A549 (cell line): ENCODE data around the gene MLYCD. TPM values are rescaled to one million over a fixed set of nuclear protein-coding genes. Genes with fewer than 3 reads are reported as not detected.

Experiments used
- ATAC-seq, 2 experiments: fragments of 200-7000 bp in 1 of 2; fragments of >200 bp in 1 of 2; cut with Nextera tagmentation in 1 of 2; cut with Tn5 transposase in 1 of 2; 3 replicates each; pipeline versions ENCODE4 v1.8.0 to v1.9.1; 2018 to 2020; ENCODE audit warnings: mild to moderate bottlenecking in 1 of 2, moderate library complexity in 1 of 2
- CTCF ChIA-PET: fragments of 300-600 bp; sonication (Branson Sonifier 250); formaldehyde crosslinking; extraction: SDS; loops from one replicate; lab custom pipeline; 2021; ENCODE audit warnings: antibody characterized with exemption, inconsistent platforms; lab: Yijun Ruan, JAX
- POLR2A ChIA-PET: fragments of 350-600 bp; formaldehyde crosslinking; extraction: SDS; loops from one replicate; lab custom pipeline; 2021; ENCODE audit warnings: antibody characterized with exemption, inconsistent platforms; lab: Yijun Ruan, JAX
- DNase-seq, 2 experiments: peaks; one replicate each; pipeline versions ENCODE4 v3.0.0 to v3.0.0-alpha.2; 2011 to 2016; ENCODE audit warnings: low read depth in 1 of 2, low spot score in 1 of 2
- FAIRE-seq: peaks from 2 replicates; lab custom pipeline; 2011; peaks lifted over from hg19 to GRCh38; lab: Jason Lieb, UNC
- H3K27ac ChIP-seq, 2 experiments: fragments of >200 bp; sonication (Bioruptor Twin); formaldehyde crosslinking; 3 replicates each; pipeline ENCODE4 v1.5.1; 2016 to 2017
- H3K4me1 ChIP-seq: fragments of >200 bp; sonication (Bioruptor Twin); formaldehyde crosslinking; 3 replicates; pipeline ENCODE4 v1.6.1; 2016
- H3K4me2 ChIP-seq: fragments of >200 bp; sonication (Bioruptor Twin); formaldehyde crosslinking; 3 replicates; pipeline ENCODE4 v1.6.1; 2016
- H3K4me3 ChIP-seq: fragments of >200 bp; sonication (Bioruptor Twin); formaldehyde crosslinking; 3 replicates; pipeline ENCODE4 v1.5.1; 2016
- H3K9me3 ChIP-seq: fragments of >200 bp; sonication (Bioruptor Twin); formaldehyde crosslinking; 3 replicates; pipeline ENCODE4 v1.6.1; 2016
- BHLHE40 ChIP-seq: IDR thresholded peaks from 2 replicates; pipeline ENCODE4 v1.6.1; 2012; ENCODE audit warnings: low read depth, low read length, inconsistent platforms
- CTCF ChIP-seq: fragments of >200 bp; sonication (Bioruptor Twin); formaldehyde crosslinking; IDR thresholded peaks from 3 replicates; pipeline ENCODE4 v1.5.1; 2016
- ELK1 ChIP-seq: fragments of 150-350 bp; IDR thresholded peaks from 2 replicates; pipeline ENCODE4 v1.6.1; 2014; ENCODE audit warnings: low read depth, mild to moderate bottlenecking, low read length
- FOSB ChIP-seq: fragments of 250-450 bp; sonication (Bioruptor Pico); IDR thresholded peaks from 2 replicates; pipeline ENCODE4 v1.5.0; 2020; ENCODE audit warnings: mild to moderate bottlenecking, moderate library complexity
- FOXS1 ChIP-seq: fragments of 250-450 bp; sonication (Bioruptor Pico); IDR thresholded peaks from 2 replicates; pipeline ENCODE4 v1.5.0; 2020; ENCODE audit warnings: mild to moderate bottlenecking, moderate library complexity
- HEYL ChIP-seq: fragments of 250-450 bp; sonication (Bioruptor Pico); IDR thresholded peaks from 2 replicates; pipeline ENCODE4 v1.8.0; 2021; ENCODE audit warnings: mild to moderate bottlenecking, moderate library complexity
- HOXB13 ChIP-seq: fragments of 250-450 bp; sonication (Bioruptor Pico); IDR thresholded peaks from 2 replicates; pipeline ENCODE4 v1.5.0; 2020; ENCODE audit warnings: low read depth, mild to moderate bottlenecking, moderate library complexity
- JUN ChIP-seq, 2 experiments: fragments of >200 bp; sonication (Bioruptor Twin); formaldehyde crosslinking; IDR thresholded peaks; 2 replicates in 1 of 2; 3 replicates in 1 of 2; pipeline ENCODE4 v1.6.1; 2016 to 2017
- MAZ ChIP-seq: fragments of 150-350 bp; IDR thresholded peaks from 2 replicates; pipeline ENCODE4 v1.6.1; 2014; ENCODE audit warnings: antibody characterized with exemption, low read depth, low read length, borderline replicate concordance
- MYC ChIP-seq: IDR thresholded peaks from 2 replicates; pipeline ENCODE4 v1.6.1; 2012; ENCODE audit warnings: mild to moderate bottlenecking, inconsistent platforms, low read length, improper control_type of control experiment, borderline replicate concordance
- NFE2L2 ChIP-seq: fragments of 150-350 bp; conservative IDR thresholded peaks from 2 replicates; pipeline ENCODE4 v1.6.1; 2014; ENCODE audit warnings: low read length
- NPAS2 ChIP-seq: fragments of 250-450 bp; sonication (Bioruptor Pico); IDR thresholded peaks from 2 replicates; pipeline ENCODE4 v1.8.0; 2022; ENCODE audit warnings: mild to moderate bottlenecking, moderate library complexity, borderline replicate concordance
- PHF8 ChIP-seq: fragments of 200-600 bp; sonication (generic); IDR thresholded peaks from 2 replicates; pipeline ENCODE4 v1.6.1; 2016; ENCODE audit warnings: low read depth, mild to moderate bottlenecking, antibody characterized with exemption, moderate library complexity, borderline replicate concordance
- POLR2A ChIP-seq: IDR thresholded peaks from 2 replicates; pipeline ENCODE4 v1.6.1; 2012; ENCODE audit warnings: mild to moderate bottlenecking, low read length
- RAD21 ChIP-seq, 2 experiments: fragments of >200 bp in 1 of 2; sonication (Bioruptor Twin) in 1 of 2; formaldehyde crosslinking in 1 of 2; IDR thresholded peaks in 1 of 2; conservative IDR thresholded peaks in 1 of 2; 2 replicates in 1 of 2; 3 replicates in 1 of 2; pipeline ENCODE4 v1.6.1; 2012 to 2018; ENCODE audit warnings: inconsistent platforms in 1 of 2
- RCOR1 ChIP-seq: fragments of 150-350 bp; IDR thresholded peaks from 2 replicates; pipeline ENCODE4 v1.6.1; 2014; ENCODE audit warnings: antibody characterized with exemption, low read length, low read depth
- RFX5 ChIP-seq: fragments of 450-650 bp; IDR thresholded peaks from 2 replicates; pipeline ENCODE4 v1.7.1; 2014; ENCODE audit warnings: antibody characterized with exemption, mild to moderate bottlenecking, moderate library complexity
- RNF2 ChIP-seq: fragments of 200-600 bp; sonication (generic); IDR thresholded peaks from 2 replicates; pipeline ENCODE4 v1.6.1; 2016; ENCODE audit warnings: low read depth, mild to moderate bottlenecking, antibody characterized with exemption, moderate library complexity, borderline replicate concordance
- SREBF2 ChIP-seq: fragments of 450-650 bp; IDR thresholded peaks from 2 replicates; pipeline ENCODE4 v1.6.1; 2014; ENCODE audit warnings: mild to moderate bottlenecking, moderate library complexity
- ZSCAN20 ChIP-seq: fragments of 250-450 bp; sonication (Bioruptor Pico); IDR thresholded peaks from 2 replicates; pipeline ENCODE4 v1.8.0; 2022; ENCODE audit warnings: mild to moderate bottlenecking, moderate library complexity
- WGBS: methylation state at CpG from one replicate; pipeline ENCODE4 v1.1.6; 2017; ENCODE audit errors: missing lambda C conversion rate; 5-methylcytosine and 5-hydroxymethylcytosine counted together
- polyA plus RNA-seq, 4 experiments: library from polyadenylated mRNA; depleted of rRNA in 3 of 4; stranded (reverse); fragments of >200 nt; fragmentation: RNase III in 1 of 4; extraction: RNeasy Plus Mini Kit Qiagen cat#74134 plus additional on column Dnase treatment in 1 of 4; gene quantifications; 2 replicates in 3 of 4; 3 replicates in 1 of 4; pipeline ENCODE4 v1.2.3, GENCODE V29; 2011 to 2017
- TF ChIP-seq, protein P1 (sequence below): fragments of 450-650 bp; IDR thresholded peaks from 2 replicates; pipeline ENCODE4 v1.6.1; 2014; ENCODE audit warnings: antibody characterized with exemption

The MLYCD gene
- polyA plus RNA-seq, 2 of the 4 experiments (the other 2 are of a cell fraction): 1.3 to 1.7 TPM

DNA sequence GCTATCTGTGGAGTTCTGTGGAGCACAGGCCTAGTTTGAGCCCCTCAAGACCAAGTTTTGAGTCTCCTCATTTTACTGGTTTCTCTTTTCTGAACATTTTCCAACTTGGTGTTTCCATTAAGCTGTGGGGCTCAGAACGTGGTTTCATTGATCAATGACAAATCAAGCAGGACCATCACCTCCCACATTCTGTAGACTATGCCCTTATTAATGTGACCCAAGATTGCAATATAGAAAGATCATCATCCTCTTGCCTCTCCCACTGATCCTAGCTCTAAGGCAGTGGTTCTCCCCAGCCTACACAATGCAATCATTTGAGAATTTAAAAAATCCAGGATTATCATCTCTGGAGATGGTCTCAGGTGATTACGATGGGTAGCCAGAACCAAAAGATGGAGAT, 38.4 kb downstream of the MLYCD start:
- Histone ChIP-seq H3K4me2 (no peak overlapping the region), H3K4me3 (no peak overlapping the region), H3K9me3 (no peaks in the 10 kb centered on the region), H3K27ac (no peak overlapping the region), H3K4me1 (no peaks in the 10 kb centered on the region)
- ChIA-PET CTCF (interaction anchor here (2.3 to 17.0 kb wide), 5 partner anchors 10 to 127 kb away, joined by 6 to 175 read pairs (median 14); partner anchors contain the start of gene OSGIN1), POLR2A (no interaction called here)
- FAIRE-seq: no peak
- TF ChIP-seq FOSB: no peak
- TF ChIP-seq MYC: no peak
- no peak for TF ChIP-seq PHF8
- no peak for ATAC-seq
- 68% methylated on average over 2 of the region's 2 CpGs for WGBS
- DNase-seq: no peak

- DNase-seq (no peak), FAIRE-seq (no peak), ATAC-seq (no peak)
- ChIA-PET CTCF (interaction anchor here (1.0 to 17.0 kb wide), 4 partner anchors 11 to 128 kb away, joined by 4 to 175 read pairs (median 32); no protein-coding TSS in a partner anchor), POLR2A (no interaction called here)
- 82% methylated on average over 18 of the region's 18 CpGs for WGBS
- no peak for TF ChIP-seq JUN (IDR thresholded peaks at IDR 0.05)
- TF ChIP-seq RCOR1: no peak
- TF ChIP-seq CTCF: no peak
- TF ChIP-seq RNF2: no peak
- no peak for TF ChIP-seq ZSCAN20
- Histone ChIP-seq H3K9me3 (no peaks in the 10 kb centered on the region), H3K4me1 (no peaks in the 10 kb centered on the region), H3K27ac (no peak overlapping the region), H3K4me3 (no peak overlapping the region), H3K4me2 (no peak overlapping the region)
Measured at GRCh38 chr16:83937922-83938885, 39.3 kb downstream of the MLYCD start.

- ChIA-PET POLR2A (no interaction called here), CTCF (interaction anchor here (0.7 to 5.1 kb wide), 4 partner anchors 12 to 127 kb away, joined by 4 to 54 read pairs (median 12); no protein-coding TSS in a partner anchor)
- Histone ChIP-seq H3K27ac (no peak overlapping the region), H3K4me1 (peaks cover 3% of the 10 kb centered on the region; the same call in 1 of the 3 replicates), H3K9me3 (no peaks in the 10 kb centered on the region), H3K4me2 (no peak overlapping the region), H3K4me3 (no peak overlapping the region)
- TF ChIP-seq NPAS2 (CRISPR knock-in tag) (no peak), NFE2L2 (no peak), POLR2A (no peak), MAZ (no peak), HEYL (CRISPR knock-in tag) (no peak), HOXB13 (no peak), CTCF (no peak), SREBF2 (no peak), BHLHE40 (no peak), RAD21 (conservative IDR thresholded peaks at IDR 0.05 in 1 of 2, IDR thresholded peaks at IDR 0.05 in 1 of 2) (no peak), RFX5 (no peak), ELK1 (no peak), FOXS1 (no peak)
- TF ChIP-seq, protein P1, sequence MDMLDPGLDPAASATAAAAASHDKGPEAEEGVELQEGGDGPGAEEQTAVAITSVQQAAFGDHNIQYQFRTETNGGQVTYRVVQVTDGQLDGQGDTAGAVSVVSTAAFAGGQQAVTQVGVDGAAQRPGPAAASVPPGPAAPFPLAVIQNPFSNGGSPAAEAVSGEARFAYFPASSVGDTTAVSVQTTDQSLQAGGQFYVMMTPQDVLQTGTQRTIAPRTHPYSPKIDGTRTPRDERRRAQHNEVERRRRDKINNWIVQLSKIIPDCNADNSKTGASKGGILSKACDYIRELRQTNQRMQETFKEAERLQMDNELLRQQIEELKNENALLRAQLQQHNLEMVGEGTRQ: no peak
- DNase-seq (no peak), FAIRE-seq (no peak), ATAC-seq (no peak)
- 87% methylated on average over 12 of the region's 12 CpGs for WGBS
Measured at GRCh38 chr16:83939266-83939855, 40.4 kb downstream of the MLYCD start.
